ENCODE data around the gene MYOZ2.

The MYOZ2 gene

DNA sequence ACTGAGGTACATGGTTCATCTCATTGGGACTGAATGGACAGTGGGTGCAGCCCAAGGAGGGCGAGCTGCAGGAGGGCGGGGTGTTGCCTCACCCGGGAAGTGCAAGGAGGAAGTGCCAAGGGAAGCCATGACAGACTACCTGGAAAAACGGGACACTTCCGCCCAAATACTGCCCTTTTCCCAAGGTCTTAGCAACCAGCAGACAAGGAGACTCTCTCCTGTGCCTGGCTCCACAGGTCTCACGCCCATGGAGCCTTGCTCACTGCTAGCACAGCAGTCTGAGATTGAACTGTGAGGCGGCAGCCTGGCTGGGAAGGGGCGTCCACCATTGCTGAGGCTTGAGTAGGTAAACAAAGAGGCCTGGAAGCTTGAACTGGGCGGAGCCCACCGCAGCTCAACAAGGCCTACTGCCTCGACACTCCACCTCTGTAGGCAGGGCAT lies 62.2 kb downstream of the MYOZ2 start:
- DNase-seq (ENCODE audit: low spot score) = no peak

DNA sequence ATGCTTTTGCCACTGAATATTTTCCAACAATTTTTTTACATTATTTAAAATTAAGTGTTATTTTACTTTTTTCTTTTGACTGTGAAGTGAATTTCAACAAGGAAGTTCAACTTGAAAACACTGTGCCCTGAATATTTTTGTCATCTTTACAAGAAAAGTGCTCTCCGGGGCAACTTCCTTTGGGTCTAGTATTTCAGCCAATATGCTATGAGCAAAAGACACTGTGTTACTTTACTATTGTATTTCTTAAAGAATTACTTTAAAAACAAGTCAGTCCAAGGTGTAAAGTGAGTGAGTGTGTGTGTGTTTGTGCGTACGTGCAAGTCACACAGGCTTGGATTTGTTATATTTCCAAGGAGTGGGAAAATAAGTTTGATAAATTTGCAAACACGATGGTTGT lies 69.3 kb downstream of the MYOZ2 start:
- no peak for DNase-seq (ENCODE audit: low spot score)

DNA sequence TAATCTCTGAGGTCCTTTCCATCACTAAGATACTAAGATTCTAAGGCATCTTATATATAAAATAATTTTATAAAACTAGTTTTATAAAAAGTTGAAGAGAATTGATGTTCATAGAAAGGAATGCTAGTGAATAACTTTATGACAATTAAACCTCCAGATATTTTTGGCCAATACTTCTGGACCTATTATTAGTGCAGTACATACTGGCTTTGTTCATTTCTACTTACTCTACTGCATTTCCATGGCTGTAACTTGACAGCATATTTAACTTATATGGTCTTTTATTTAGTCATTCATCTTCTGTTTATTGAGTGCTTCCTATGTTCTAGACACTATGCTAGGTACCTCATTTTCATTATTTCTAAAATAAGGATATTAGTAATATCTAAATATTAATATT lies 70.1 kb downstream of the MYOZ2 start:
- DNase-seq (ENCODE audit: low spot score) = no peak

GRCh38 chr4:119206178-119206577 lies 70.5 kb downstream of the MYOZ2 start:
- DNase-seq (ENCODE audit: low spot score) = no peak

DNA sequence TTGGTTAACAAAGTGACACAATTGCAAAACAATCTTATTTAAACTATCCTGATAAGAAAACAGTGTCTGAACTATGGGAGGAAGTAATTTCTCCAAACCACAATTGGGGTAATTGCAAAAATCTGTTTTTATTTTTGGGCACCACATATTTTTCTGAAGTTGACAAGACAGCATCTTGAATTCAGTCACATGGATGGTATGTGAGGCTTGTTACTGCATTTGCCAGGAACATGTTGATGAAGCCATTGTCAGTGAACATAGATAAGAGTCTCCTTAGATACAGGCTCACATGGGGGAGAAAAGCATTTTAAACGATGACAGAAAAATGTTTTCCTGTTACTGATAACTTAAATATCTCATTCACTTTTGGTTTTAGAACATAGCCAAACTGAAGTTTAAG lies 71.4 kb downstream of the MYOZ2 start:
- no peak for DNase-seq (ENCODE audit: low spot score)

DNA sequence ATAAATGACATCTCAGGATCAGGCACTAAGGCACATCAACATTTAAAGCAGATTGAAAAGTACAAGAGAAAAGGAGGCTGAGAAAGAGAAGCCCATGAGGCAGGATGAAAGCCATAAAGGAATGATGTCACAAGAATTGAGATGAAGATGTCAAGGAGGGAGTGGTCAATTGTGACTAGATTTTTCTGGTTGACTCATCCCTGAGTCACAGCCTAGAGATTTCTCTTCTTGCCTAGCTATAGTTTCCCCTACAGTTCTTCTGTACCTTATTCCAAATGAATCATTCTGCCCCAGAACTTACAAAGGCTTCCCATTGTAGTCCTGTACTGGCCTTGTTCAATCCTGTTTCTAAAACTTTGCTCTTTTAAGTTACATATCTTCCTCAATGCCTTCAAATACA lies 73.4 kb downstream of the MYOZ2 start:
- no peak for DNase-seq (ENCODE audit: low spot score)

GRCh38 chr4:119209586-119209985 lies 74.0 kb downstream of the MYOZ2 start:
- DNase-seq (ENCODE audit: low spot score) = no peak

GRCh38 chr4:119210775-119211174 lies 75.1 kb downstream of the MYOZ2 start:
- no peak for DNase-seq (ENCODE audit: low spot score)

DNA sequence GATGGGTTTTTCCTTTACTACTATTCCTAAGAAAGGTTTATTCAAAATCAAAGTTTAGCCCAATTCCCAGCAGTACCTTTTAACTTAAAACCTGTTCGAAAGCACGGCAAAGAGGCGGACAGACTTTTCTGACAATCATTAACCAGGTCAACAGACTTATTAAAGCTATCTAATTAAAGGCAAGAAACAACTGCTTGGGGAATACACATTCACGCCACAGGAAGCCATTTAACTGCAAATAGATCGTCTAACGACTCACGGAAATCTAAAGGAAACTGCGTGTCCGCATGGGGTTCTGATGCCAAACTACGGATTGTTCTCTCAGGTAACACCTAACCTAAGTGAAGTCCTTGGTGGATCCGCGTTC lies 76.2 kb downstream of the MYOZ2 start:
- no peak for DNase-seq (ENCODE audit: low spot score)

DNA sequence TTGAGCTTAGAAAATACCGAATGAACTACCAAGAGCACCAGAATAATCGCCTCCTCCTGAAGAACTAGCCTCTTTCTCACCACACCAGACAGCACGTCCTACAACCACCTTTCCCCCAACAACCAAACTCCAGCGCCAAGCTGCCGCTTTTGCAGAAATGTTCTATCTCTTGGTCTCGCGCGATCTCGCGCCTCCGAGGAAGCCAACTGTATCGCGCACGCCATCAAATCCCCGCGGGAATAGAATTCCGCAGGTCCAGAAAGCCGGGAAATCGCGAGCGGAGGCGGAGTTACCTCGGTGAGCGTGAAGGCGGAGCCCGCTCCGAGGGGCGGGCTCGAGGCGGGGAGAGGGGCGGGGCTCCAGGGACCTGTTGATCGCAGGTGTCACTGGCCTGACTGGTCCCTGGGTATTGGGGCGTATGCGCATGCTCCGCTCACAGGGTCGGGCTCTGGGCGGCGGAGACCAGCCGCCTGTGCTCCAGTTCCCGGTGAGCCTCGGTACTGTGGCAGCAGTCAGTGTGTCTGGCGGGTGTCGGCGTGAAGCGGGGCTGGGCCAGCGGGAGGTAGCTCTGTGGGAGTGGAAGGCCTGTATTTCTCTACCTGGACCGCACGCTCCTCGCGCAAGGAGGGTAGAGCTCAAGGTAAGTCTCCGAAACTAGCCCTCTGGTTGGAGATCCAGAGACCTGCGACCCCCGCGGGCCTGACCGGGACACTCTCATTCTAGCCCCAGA lies 76.8 kb downstream of the MYOZ2 start, which contains the start of gene USP53:
Gene USP53, plus strand, starts transcription at position 480 of the 730 bp plus-strand sequence. CDS start 27,047 bp downstream, outside the sequence.
- DNase-seq (ENCODE audit: low spot score) = peak; percentile 98

GRCh38 chr4:119212964-119213606 lies 77.5 kb downstream of the MYOZ2 start:
- DNase-seq (ENCODE audit: low spot score) = peak; percentile 90

DNA sequence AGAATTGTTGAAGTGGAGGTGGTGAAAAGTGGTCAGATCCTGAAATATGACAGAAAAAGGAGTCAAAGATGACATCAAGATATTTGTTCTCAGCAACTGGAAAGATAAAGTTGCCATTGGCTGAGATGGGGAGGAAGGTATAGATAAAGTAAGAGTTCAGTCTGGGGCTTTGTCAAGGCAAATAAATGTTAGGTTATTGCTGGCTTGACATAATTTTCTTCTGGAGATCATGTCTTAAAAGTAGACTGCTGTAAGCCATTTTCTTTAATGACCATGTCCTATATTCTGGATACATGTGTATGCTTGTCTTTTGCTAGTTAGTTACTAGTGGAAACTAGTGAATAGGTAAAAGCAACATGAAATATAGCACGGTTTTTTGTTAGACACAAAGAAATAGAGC lies 82.5 kb downstream of the MYOZ2 start:
- no peak for DNase-seq (ENCODE audit: low spot score)

GRCh38 chr4:119221412-119221811 lies 85.8 kb downstream of the MYOZ2 start:
- DNase-seq (ENCODE audit: low spot score) = no peak

DNA sequence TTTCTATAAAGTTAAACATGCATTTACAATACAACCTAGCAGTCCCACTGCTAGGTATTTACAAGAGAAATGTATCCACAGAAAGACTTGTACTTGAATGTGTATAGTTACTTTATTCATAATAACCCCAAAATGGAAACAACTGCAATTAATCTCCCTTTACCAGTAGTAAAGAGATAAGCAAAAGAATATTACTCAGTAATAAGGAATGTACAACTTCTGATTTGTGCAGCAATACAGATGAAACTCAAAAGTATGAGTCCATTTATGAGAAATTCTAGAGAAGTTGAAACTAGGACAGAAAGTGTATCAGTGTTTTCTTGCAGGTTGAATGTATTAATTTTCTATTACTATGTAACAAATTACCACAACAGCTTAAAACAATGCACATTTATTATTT lies 92.1 kb downstream of the MYOZ2 start:
- no peak for DNase-seq (ENCODE audit: low spot score)

- DNase-seq (ENCODE audit: low spot score) = no peak
Measured at GRCh38 chr4:119228406-119228805, 92.8 kb downstream of the MYOZ2 start.

- DNase-seq (ENCODE audit: low spot score) = no peak
Measured at GRCh38 chr4:119229908-119230687, 94.5 kb downstream of the MYOZ2 start.

DNA sequence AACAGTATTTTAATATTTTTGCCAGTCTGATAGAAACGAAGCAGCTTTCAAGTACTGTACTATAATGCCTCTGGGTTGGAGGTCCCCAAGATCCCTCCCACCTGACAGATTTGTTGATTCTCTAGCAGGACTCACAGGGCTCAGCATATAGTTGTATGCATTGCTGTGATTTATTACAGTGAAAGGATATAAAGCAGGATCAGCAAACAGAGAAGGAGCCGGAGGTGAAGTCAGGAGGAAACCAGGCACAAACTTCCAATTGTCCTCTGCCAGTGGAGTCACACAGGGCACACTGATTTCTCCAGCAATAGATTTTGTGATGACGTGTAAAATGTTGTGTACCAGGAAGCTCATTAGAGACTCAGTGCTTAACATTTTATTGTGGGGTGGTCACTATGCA lies 95.9 kb downstream of the MYOZ2 start:
- no peak for DNase-seq (ENCODE audit: low spot score)

- no peak for DNase-seq (ENCODE audit: low spot score)
Measured at GRCh38 chr4:119232286-119232685, 96.7 kb downstream of the MYOZ2 start.

DNA sequence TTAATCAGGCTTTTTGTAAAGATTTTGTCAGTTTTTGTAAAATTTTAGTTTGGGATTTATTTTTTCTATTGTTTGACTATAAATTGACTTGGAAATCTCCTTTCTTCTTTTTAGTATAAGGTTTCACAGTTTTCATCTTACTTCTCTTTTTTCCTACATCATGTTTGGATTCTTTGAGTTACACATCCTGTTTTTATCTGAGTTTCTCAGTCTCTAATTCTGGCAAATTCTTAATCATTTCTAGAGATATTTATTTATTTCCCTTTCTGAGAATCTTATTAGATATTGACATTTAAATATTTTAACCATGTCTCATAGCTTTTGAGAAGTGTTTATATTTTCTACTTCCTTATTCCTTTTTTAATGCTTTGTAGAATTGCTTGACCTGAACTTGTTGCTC lies 97.6 kb downstream of the MYOZ2 start:
- no peak for DNase-seq (ENCODE audit: low spot score)

GRCh38 chr4:119233750-119234149 lies 98.1 kb downstream of the MYOZ2 start:
- no peak for DNase-seq (ENCODE audit: low spot score)

DNA sequence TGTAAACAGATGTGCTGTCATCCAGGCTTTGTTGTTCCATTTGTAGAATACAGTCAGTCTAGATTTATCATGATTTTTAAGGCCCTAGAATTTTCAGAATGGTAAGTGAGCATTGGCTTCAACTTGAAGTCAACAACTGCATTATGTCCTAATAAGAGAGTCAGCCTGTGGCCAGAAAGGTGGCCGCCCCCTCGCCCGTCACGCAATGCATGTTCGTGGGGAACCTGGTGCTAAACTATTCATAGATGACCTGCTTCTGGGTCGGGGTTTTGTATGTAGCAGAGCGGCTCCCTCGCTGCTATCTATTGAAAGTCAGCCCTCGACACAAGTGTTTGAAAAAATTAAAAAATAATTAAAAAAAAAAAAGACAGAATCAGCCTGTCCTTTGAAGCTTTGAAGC lies 101.6 kb downstream of the MYOZ2 start:
- no peak for DNase-seq (ENCODE audit: low spot score)
